VCaP (cell line): ENCODE measurements around the gene RTCA.
"Not testable (repeated sequence)": the region's sequence is repeated elsewhere in the genome, so short reads cannot be mapped to it uniquely, and the experiment has no call there.

Experiments used
- H3K27ac ChIP-seq: fragments of 450-650 bp; 2 replicates; pipeline ENCODE4 v1.5.1; 2017
- CTCF ChIP-seq: fragments of 450-650 bp; conservative IDR thresholded peaks from 2 replicates; pipeline ENCODE4 v1.5.1; 2017; ENCODE audit warnings: mild to moderate bottlenecking, moderate library complexity

Gene RTCA

GRCh38 chr1:100323419-100324106 is 57.5 kb downstream of the RTCA start:
- H3K27ac ChIP-seq: peak overlapping the region; percentile 73
- no peak for TF ChIP-seq CTCF

DNA sequence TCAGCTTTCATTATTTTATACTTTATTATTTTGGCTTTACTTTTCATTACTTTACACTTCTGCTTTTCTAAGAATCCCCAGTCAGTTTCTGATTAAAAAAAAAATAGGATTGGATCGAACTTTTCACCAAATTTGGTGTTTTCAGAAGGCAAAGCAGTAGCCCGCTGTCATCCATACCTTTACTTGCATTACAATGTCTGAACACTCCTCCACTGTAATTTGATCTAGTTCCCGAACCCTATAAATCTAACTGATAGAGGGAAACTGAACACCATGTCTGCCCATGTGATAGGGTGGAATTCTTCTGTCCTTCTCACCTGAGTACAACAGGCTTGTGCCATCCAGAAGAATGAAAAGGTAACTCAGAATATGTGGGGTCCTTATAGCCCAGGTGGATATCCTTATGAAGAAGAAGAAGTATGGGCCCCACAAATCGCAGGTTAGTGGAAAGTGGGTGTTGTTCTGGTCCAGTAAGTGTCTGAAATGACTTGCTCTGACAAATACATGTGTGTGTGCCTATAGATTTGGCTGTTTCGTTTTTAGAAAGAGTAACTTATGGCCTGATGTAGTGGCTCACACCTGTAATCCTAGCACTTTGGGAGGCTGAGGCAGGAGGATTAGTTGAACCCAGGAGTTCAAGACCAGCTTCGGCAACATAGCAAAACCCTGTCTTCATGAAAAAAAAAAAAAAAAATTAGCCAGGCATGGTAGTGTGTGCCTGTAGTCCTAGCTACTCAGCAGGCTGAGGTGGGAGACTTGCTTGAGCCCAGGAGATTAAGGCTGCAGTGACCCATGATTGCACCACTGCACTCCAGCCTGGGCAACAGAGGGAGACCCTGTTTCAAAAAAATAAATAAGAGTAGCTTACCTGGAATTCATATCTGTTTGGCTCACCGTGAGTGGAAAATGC is 59.7 kb downstream of the RTCA start:
- no peak overlapping the region for H3K27ac ChIP-seq
- TF ChIP-seq CTCF: no peak

- H3K27ac ChIP-seq: not testable (repeated sequence)
These were observed 60.3 kb downstream of the RTCA start for GRCh38 chr1:100326325-100326670.

- no peak for TF ChIP-seq CTCF
- no peak overlapping the region for H3K27ac ChIP-seq
These were observed 62.1 kb downstream of the RTCA start for GRCh38 chr1:100328133-100328532.

DNA sequence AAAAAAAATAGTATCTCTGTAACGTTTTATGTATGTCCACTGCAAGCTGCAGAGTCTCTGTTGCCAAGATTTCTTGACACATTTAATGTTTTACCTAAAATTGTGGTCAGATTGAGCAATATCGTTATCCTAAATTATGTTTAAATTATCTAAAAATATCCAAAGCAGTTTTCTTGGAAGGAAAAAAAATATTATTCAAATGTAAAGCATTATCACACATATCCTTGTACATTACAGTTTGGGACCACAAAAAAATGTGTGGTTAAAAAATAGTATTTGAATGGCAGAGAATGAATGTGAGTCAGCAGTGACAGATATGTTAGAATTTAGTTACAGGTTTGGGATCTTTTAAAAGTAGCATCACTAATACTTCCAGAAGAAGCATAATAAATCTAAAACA is 65.1 kb downstream of the RTCA start:
- not testable (repeated sequence) for H3K27ac ChIP-seq

DNA sequence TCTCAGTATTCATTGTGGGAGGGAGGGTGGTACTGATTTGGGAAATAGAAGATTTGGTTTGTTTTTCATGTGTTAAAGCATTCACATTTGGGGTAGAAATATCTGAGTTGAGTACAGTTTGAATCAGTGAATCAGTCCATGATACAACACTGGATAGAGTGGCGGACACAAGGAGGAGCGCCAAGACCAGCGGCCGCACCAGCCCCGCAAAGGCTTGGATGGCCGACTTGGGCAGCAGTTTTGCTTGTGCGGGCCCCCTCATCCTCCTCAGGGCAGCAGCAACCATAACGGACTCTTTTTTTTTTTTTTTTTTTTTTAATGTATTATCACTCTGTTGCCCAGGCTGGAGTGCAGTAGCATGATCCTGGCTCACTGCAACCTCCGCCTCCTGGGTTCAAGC is 66.3 kb downstream of the RTCA start:
- no peak overlapping the region for H3K27ac ChIP-seq
- TF ChIP-seq CTCF: no peak

DNA sequence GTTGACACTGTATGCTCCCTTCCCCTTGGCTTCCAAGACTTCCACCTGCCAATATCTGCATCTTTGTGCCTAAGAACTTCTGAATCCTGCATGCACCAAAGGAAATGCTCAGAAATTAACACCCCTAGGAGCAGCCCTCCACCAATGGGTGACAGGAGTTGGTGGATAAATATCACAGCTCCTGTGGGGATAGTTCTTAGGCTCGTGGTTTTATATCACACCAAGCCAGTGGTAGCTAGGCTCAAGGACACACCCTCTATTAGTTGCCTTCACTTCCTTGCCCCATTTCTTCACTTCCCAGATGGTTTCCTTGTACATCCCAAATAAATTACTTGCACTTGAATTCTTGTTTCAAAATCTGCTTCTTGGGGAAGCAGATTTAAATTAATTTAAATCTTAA is 69.4 kb downstream of the RTCA start:
- no peak overlapping the region for H3K27ac ChIP-seq
- TF ChIP-seq CTCF: no peak

DNA sequence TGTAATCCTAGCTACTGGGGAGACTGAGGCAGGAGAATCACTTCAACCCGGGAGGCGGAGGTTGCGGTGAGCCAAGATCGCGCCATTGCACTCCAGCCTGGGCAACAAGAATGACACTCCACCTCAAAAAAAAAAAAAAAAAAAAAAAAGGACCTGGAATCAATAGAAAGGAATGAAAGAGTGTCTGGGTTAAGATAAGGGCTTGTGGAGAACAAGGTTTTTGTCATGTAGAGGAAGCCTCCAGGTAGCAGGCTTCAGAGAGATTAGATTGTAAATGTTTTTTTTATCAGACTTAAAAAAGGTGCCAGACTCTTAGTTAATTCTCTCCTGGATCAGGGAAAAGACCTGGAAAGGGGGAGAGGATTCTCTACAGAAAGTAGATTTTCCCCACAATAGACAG is 71.9 kb downstream of the RTCA start:
- not testable (repeated sequence) for H3K27ac ChIP-seq

DNA sequence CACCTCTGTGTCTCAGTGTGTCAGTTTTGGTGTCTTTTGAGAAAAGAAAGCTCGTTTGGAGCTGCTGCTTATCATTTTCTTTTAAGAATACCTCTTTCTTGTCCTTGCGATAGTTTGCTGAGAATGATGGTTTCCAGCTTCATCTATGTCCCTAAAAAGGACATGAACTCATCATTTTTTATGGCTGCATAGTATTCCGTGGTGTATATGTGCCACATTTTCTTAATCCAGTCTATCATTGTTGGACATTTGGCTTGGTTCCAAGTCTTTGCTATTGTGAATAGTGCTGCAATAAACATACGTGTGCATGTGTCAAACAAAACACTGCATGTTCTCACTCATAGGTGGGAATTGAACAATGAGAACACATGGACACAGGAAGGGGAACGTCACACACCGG is 73.7 kb downstream of the RTCA start:
- not testable (repeated sequence) for H3K27ac ChIP-seq
